NCI-H524 (cell line): Measurements from ENCODE around the gene TKT.

ENCODE experiments used
- DNase-seq, 2 experiments: peaks; one replicate each; lab custom pipeline; 2025; lab: John Stamatoyannopoulos, UW

TKT gene

GRCh38 chr3:53195602-53196574 lies 59.9 kb downstream of the TKT start:
- DNase-seq: peak; percentile 23 to 45

GRCh38 chr3:53195066-53195450 lies 60.8 kb downstream of the TKT start:
- DNase-seq: no peak

GRCh38 chr3:53194210-53195065 lies 61.4 kb downstream of the TKT start:
- peak in 1 of 2 experiments; percentile 13 for DNase-seq

GRCh38 chr3:53193466-53194209 lies 62.2 kb downstream of the TKT start:
- DNase-seq: no peak

GRCh38 chr3:53192608-53193007 lies 63.2 kb downstream of the TKT start:
- DNase-seq: no peak

- DNase-seq: no peak
These were observed 63.9 kb downstream of the TKT start for GRCh38 chr3:53191836-53192480.

- DNase-seq: no peak
These were observed 65.2 kb downstream of the TKT start for GRCh38 chr3:53190659-53191058.

- DNase-seq: no peak
These were observed 66.5 kb downstream of the TKT start for GRCh38 chr3:53189276-53189675.

GRCh38 chr3:53188720-53189119 lies 67.1 kb downstream of the TKT start:
- DNase-seq: no peak

- DNase-seq: no peak
These were observed 67.6 kb downstream of the TKT start for GRCh38 chr3:53188136-53188685.

- no peak for DNase-seq
These were observed 68.4 kb downstream of the TKT start for GRCh38 chr3:53187430-53187829.

- no peak for DNase-seq
These were observed 69.1 kb downstream of the TKT start for GRCh38 chr3:53186726-53187125.

GRCh38 chr3:53185761-53186465 lies 69.9 kb downstream of the TKT start:
- no peak for DNase-seq

- no peak for DNase-seq
These were observed 71.1 kb downstream of the TKT start for GRCh38 chr3:53184701-53185100.

- DNase-seq: no peak
These were observed 72.3 kb downstream of the TKT start for GRCh38 chr3:53183514-53183913.

- DNase-seq: no peak
These were observed 73.0 kb downstream of the TKT start for GRCh38 chr3:53182764-53183355.

GRCh38 chr3:53181528-53181927 lies 74.3 kb downstream of the TKT start:
- no peak for DNase-seq

- no peak for DNase-seq
These were observed 74.8 kb downstream of the TKT start for GRCh38 chr3:53181024-53181371.

GRCh38 chr3:53180305-53181023 lies 75.4 kb downstream of the TKT start:
- no peak for DNase-seq

- no peak for DNase-seq
These were observed 76.2 kb downstream of the TKT start for GRCh38 chr3:53179580-53179979.
